SKM-1 treated with dmso at 0.1 percent for 144 hours (cell line): ENCODE data around the gene SF3B6.
"Not testable (repeated sequence)": the region's sequence is repeated elsewhere in the genome, so short reads cannot be mapped to it uniquely, and the experiment has no call there.

Experiments used
- DNase-seq: peaks from one replicate; lab custom pipeline; 2025; ENCODE audit not compliant: unreplicated experiment; lab: John Stamatoyannopoulos, UW

Gene SF3B6

GRCh38 chr2:24095171-24095677 lies 19.1 kb upstream of the SF3B6 start:
- DNase-seq: not testable (repeated sequence)

GRCh38 chr2:24093270-24093669 lies 17.1 kb upstream of the SF3B6 start:
- DNase-seq: not testable (repeated sequence)

- peak; percentile 15 for DNase-seq
Observed at GRCh38 chr2:24088821-24089359, 12.8 kb upstream of the SF3B6 start.

- DNase-seq: no peak
Observed at GRCh38 chr2:24087032-24087431, 10.9 kb upstream of the SF3B6 start.

- DNase-seq: no peak
Observed at GRCh38 chr2:24086241-24086640, 10.1 kb upstream of the SF3B6 start.

- DNase-seq: no peak
Observed at GRCh38 chr2:24085200-24085489, 9.0 kb upstream of the SF3B6 start.

GRCh38 chr2:24084386-24085199 lies 8.5 kb upstream of the SF3B6 start, which contains the start of gene TP53I3:
Gene TP53I3, minus strand, starts transcription at chr2:24084834. Its CDS starts 508 bp downstream, at chr2:24084326.
- DNase-seq: peak; percentile 69

GRCh38 chr2:24083567-24084385 lies 7.7 kb upstream of the SF3B6 start:
- peak; percentile 57 for DNase-seq

GRCh38 chr2:24082787-24083566 lies 6.9 kb upstream of the SF3B6 start:
- no peak for DNase-seq

- no peak for DNase-seq
Observed at GRCh38 chr2:24080701-24081100, 4.6 kb upstream of the SF3B6 start.

GRCh38 chr2:24077879-24078278 lies 1.8 kb upstream of the SF3B6 start:
- DNase-seq: no peak

- no peak for DNase-seq
Observed at GRCh38 chr2:24077535-24077877, 1.4 kb upstream of the SF3B6 start.

GRCh38 chr2:24076849-24077534 lies 866 bp upstream of the SF3B6 start:
- DNase-seq: peak; percentile 63

- no peak for DNase-seq
Observed at GRCh38 chr2:24075259-24075658, 867 bp downstream of the SF3B6 start.

- no peak for DNase-seq
Observed at GRCh38 chr2:24073816-24074215, 2.3 kb downstream of the SF3B6 start.

- no peak for DNase-seq
Observed at GRCh38 chr2:24072259-24072658, 3.9 kb downstream of the SF3B6 start.

- DNase-seq: no peak
Observed at GRCh38 chr2:24065341-24065740, 10.8 kb downstream of the SF3B6 start.

GRCh38 chr2:24058564-24059271 lies 17.4 kb downstream of the SF3B6 start:
- DNase-seq: no peak

GRCh38 chr2:24055750-24056149 lies 20.4 kb downstream of the SF3B6 start:
- DNase-seq: no peak
